Spleen (tissue), 11 donors: ENCODE data around the gene OR10R2. TPM values are rescaled to one million over a fixed set of nuclear protein-coding genes. Genes with fewer than 3 reads are reported as not detected.
A peak's percentile ranks its signal among the peaks of the same experiment; 100 is the strongest.

Experiments
- DNase-seq: peaks from one replicate; pipeline ENCODE4 v3.0.0-alpha.2; 2020
- H3K27ac ChIP-seq, 8 donors: fragments of 200-600 bp; sonication (generic) in 7 of 8; 1 replicate in 4 of 8; 2 replicates in 4 of 8; pipeline versions ENCODE4 v1.5.0 to v1.8.0; 2016 to 2021; ENCODE audit warnings: inconsistent platforms in 4 of 8, mild to moderate bottlenecking in 4 of 8, moderate library complexity in 1 of 8
- H3K27me3 ChIP-seq, 7 donors: fragments of 200-600 bp; sonication (generic) in 6 of 7; replicated peaks in 1 of 7; 1 replicate in 4 of 7; 2 replicates in 3 of 7; pipeline versions ENCODE4 v1.5.0 to v1.8.0; 2016 to 2021; ENCODE audit warnings: inconsistent platforms in 3 of 7, mild to moderate bottlenecking in 1 of 7
- H3K36me3 ChIP-seq, 6 donors: fragments of 200-600 bp; sonication (generic) in 5 of 6; 1 replicate in 4 of 6; 2 replicates in 2 of 6; pipeline versions ENCODE4 v1.5.0 to v1.8.0; 2016 to 2021; ENCODE audit warnings: inconsistent platforms in 2 of 6
- H3K4me1 ChIP-seq, 6 donors: fragments of 200-600 bp; sonication (generic) in 5 of 6; 1 replicate in 3 of 6; 2 replicates in 3 of 6; pipeline versions ENCODE4 v1.5.0 to v1.8.0; 2016 to 2021; ENCODE audit warnings: inconsistent platforms in 3 of 6
- H3K4me3 ChIP-seq, 8 donors: fragments of 200-600 bp; sonication (generic) in 7 of 8; 1 replicate in 4 of 8; 2 replicates in 4 of 8; pipeline versions ENCODE4 v1.5.0 to v1.8.0; 2016 to 2021; ENCODE audit warnings: inconsistent platforms in 4 of 8, mild to moderate bottlenecking in 4 of 8, moderate library complexity in 2 of 8
- H3K9me3 ChIP-seq, 8 donors: fragments of 200-600 bp; sonication (generic) in 7 of 8; 1 replicate in 4 of 8; 2 replicates in 4 of 8; pipeline versions ENCODE4 v1.5.0 to v1.8.0; 2016 to 2021; ENCODE audit warnings: inconsistent platforms in 4 of 8
- POLR2A ChIP-seq, 3 donors: fragments of 450-650 bp; IDR thresholded peaks; one replicate each; pipeline ENCODE4 v1.5.1; 2017; ENCODE audit warnings: antibody characterized with exemption in 3 of 3, mild to moderate bottlenecking in 1 of 3
- POLR2AphosphoS5 ChIP-seq, 3 donors: sonication (generic); formaldehyde crosslinking; IDR thresholded peaks; one replicate each; pipeline ENCODE4 v1.5.1; 2017; ENCODE audit warnings: antibody characterized with exemption in 3 of 3
- WGBS, 5 donors: extraction: QIAGEN DNeasy Blood & Tissue Kit in 3 of 5; methylation state at CpG; one replicate each; pipeline versions ENCODE4 v1.1.5 to v1.1.7; 2013 to 2018; 5-methylcytosine and 5-hydroxymethylcytosine counted together
- intact Hi-C: fragments of 100-400 bp; cut with DNase I; formaldehyde crosslinking; loops from one replicate; pipeline ENCODE4 v1.15.0; 2023; ENCODE audit warnings: low total_unique reads
- polyA plus RNA-seq, 3 donors: library from polyadenylated mRNA; stranded (reverse); fragments of 200-250 nt; gene quantifications; one replicate each; pipeline ENCODE4 v1.2.1, GENCODE V29; 2013
- total RNA-seq, 7 donors: library from RNA; depleted of rRNA in 3 of 7; stranded (reverse); fragments of >200 nt in 3 of 7; fragmentation: NEBNext Ultra II Directional in 4 of 7; extraction: Animal tissue kit (Norgen Biotek cat#: 25700) in 4 of 7; gene quantifications; one replicate each; pipeline versions ENCODE4 v1.1.0 to v1.2.1, GENCODE V29; 2016 to 2021
- TF ChIP-seq, protein P1 (sequence below), 11 experiments: fragments of 200-600 bp in 7 of 11; fragments of 450-650 bp in 4 of 11; sonication (generic) in 4 of 11; IDR thresholded peaks in 8 of 11; conservative IDR thresholded peaks in 3 of 11; 1 replicate in 7 of 11; 2 replicates in 4 of 11; pipeline versions ENCODE4 v1.4.0 to v1.8.0; 2016 to 2021; ENCODE audit warnings: antibody characterized with exemption in 11 of 11, inconsistent platforms in 4 of 11, mild to moderate bottlenecking in 1 of 11
- donor health status: healthy with polysubstance abuse.
- donor health status: DM: no; HTN: no; CAD: no; lungs with moderate emphysema.
- donor health status: DM: no; HTN: no; CAD: no.
- donor health status: Bipolar disorder and iron deficiency.
- donor health status: healthy.
- donor health status: DM: no; HTN: no; CAD: no.
- donor health status: DM: yes; HTN: yes; CAD: no.

The OR10R2 gene
- total and polyA plus RNA-seq, 10 donors, result not detected

DNA sequence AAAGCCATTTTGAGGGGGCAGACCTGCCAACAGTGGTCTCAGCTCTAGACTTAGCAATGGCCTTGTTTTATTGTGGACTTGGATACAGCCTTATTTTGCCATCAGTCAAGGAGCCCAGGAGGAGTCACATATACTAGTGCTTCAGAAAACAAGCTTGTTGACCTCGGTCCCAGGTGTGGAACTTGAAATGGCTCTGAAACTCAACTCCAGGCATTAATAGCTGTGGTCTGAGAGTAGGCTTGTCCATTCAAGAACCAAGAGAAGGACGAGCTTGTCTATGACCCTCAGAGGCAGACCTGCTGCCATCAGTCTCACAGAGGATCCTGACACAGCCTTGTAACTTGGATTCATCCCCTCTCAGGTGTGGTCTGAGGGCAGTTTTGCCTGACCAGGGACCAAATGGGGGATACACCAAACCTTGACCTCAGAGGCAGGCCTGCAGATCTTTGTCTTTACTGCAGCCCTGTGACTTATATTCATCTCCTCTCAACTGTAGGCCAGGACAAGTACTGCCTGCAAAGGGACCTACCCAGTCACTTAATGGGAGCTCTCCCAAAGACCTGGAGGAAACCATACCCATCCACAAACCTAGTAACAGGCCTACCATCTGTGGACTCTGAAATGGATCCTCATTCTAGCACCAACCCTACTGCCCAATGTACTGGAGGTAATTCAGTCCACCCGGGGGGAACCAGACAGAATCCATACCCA, 49.1 kb downstream of the OR10R2 start:
- WGBS, 5 donors, result 72 to 91% (median 85%) methylated on average over 3 of the region's 3 CpGs
- no peak for DNase-seq
- Histone ChIP-seq H3K27me3 (peaks cover 0 to 11% (median 0%) of the 10 kb centered on the region in 7 donors), H3K4me1 (no peaks in the 10 kb centered on the region), H3K36me3 (no peaks in the 10 kb centered on the region), H3K4me3 (no peak overlapping the region), H3K9me3 (peaks cover 0 to 3% (median 0%) of the 10 kb centered on the region in 8 donors), H3K27ac (no peak overlapping the region)
- TF ChIP-seq, protein P1, sequence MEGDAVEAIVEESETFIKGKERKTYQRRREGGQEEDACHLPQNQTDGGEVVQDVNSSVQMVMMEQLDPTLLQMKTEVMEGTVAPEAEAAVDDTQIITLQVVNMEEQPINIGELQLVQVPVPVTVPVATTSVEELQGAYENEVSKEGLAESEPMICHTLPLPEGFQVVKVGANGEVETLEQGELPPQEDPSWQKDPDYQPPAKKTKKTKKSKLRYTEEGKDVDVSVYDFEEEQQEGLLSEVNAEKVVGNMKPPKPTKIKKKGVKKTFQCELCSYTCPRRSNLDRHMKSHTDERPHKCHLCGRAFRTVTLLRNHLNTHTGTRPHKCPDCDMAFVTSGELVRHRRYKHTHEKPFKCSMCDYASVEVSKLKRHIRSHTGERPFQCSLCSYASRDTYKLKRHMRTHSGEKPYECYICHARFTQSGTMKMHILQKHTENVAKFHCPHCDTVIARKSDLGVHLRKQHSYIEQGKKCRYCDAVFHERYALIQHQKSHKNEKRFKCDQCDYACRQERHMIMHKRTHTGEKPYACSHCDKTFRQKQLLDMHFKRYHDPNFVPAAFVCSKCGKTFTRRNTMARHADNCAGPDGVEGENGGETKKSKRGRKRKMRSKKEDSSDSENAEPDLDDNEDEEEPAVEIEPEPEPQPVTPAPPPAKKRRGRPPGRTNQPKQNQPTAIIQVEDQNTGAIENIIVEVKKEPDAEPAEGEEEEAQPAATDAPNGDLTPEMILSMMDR (IDR thresholded peaks at IDR 0.05 in 8 of 11, conservative IDR thresholded peaks at IDR 0.05 in 3 of 11), result no peak
- no peak for TF ChIP-seq POLR2AphosphoS5 (IDR thresholded peaks at IDR 0.05)
- no peak for TF ChIP-seq POLR2A (IDR thresholded peaks at IDR 0.05)
- intact Hi-C loops, result no loop called here

- H3K9me3 ChIP-seq, result peaks cover 0 to 8% (median 0%) of the 10 kb centered on the region in 8 donors
- no peaks in the 10 kb centered on the region for H3K4me1 ChIP-seq
- intact Hi-C loops, result no loop called here
- H3K27me3 ChIP-seq, result peaks cover 0 to 11% (median 0%) of the 10 kb centered on the region in 7 donors
- no peak overlapping the region for H3K4me3 ChIP-seq
- H3K36me3 ChIP-seq, result no peaks in the 10 kb centered on the region
- 72 to 94% (median 83%) methylated on average over 2 of the region's 2 CpGs for WGBS, 5 donors
- no peak overlapping the region for H3K27ac ChIP-seq
- no peak for DNase-seq
- TF ChIP-seq POLR2AphosphoS5 (IDR thresholded peaks at IDR 0.05) (no peak), POLR2A (IDR thresholded peaks at IDR 0.05) (no peak)
- TF ChIP-seq, protein P1 (IDR thresholded peaks at IDR 0.05 in 8 of 11, conservative IDR thresholded peaks at IDR 0.05 in 3 of 11), result no peak
Measured at GRCh38 chr1:158521666-158522058, 49.6 kb downstream of the OR10R2 start.

DNA sequence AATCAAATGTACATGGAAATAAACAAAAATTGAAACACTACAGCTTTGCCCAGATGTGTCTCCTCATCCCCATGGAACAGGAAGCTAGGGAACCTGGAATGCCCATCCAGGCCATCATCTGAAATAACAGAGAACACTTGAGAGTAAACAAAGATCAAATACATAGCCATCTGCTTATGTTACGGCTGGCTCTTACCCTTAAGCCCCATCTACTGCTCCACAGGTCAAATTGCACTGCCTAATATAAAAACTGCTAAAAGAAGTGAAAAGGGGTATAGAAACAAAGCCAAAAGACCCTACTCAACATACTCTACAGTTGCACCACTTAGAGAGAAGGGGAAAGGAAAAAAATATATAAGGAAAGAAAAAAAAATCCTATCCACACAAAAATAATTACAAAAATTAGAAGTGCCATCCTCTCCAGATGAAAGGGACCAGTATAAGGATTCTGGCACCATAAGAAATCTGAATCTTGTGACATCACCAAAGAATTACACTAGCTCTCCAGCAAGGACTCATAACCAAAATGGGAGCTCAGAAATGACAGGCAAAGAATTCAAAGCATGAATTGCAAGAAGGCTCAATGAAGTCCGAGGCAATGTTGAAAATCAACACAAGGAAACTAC, 55.3 kb downstream of the OR10R2 start:
- 0 to 77% (median 40%) methylated on average over 2 of the region's 2 CpGs for WGBS, 5 donors
- TF ChIP-seq POLR2A (IDR thresholded peaks at IDR 0.05) (no peak), POLR2AphosphoS5 (IDR thresholded peaks at IDR 0.05) (no peak)
- TF ChIP-seq, protein P1 (IDR thresholded peaks at IDR 0.05 in 8 of 11, conservative IDR thresholded peaks at IDR 0.05 in 3 of 11), result peak in 3 of 11 experiments; percentile 31 to 36 (median 36)
- H3K9me3 ChIP-seq, result peaks cover 0 to 29% (median 21%) of the 10 kb centered on the region in 8 donors
- H3K36me3 ChIP-seq, result no peaks in the 10 kb centered on the region
- intact Hi-C loops, result no loop called here
- no peak overlapping the region for H3K4me3 ChIP-seq
- no peak overlapping the region for H3K27ac ChIP-seq
- peaks cover 0 to 5% (median 0%) of the 10 kb centered on the region in 7 donors for H3K27me3 ChIP-seq
- DNase-seq, result no peak
- H3K4me1 ChIP-seq, result no peaks in the 10 kb centered on the region

Other genes starting within 250 kb of the OR10R2 start
- gene CD1A, start 217.8 kb upstream of the OR10R2 start, total RNA-seq, result 1 to 10 TPM in 2 of 7 donors, under 1 TPM in 5; 0.34 to 1.7 (median 0.56) TPM
- gene CD1A, start 217.8 kb upstream of the OR10R2 start, polyA plus RNA-seq, result 1 to 10 TPM; 1.8 to 3.5 (median 2.5) TPM
- gene CD1C, start 182.3 kb upstream of the OR10R2 start, total RNA-seq, result 10 to 100 TPM; 15.0 to 51.6 (median 19.3) TPM
- gene CD1C, start 182.3 kb upstream of the OR10R2 start, polyA plus RNA-seq, result 10 to 100 TPM; 38.4 to 85.3 (median 55.0) TPM
- gene CD1B, start 140.7 kb upstream of the OR10R2 start, total RNA-seq, result under 1 TPM in 2 of 7 donors, not detected in 5; 0.36 to 0.37 TPM
- gene CD1B, start 140.7 kb upstream of the OR10R2 start, polyA plus RNA-seq, result under 1 TPM in 2 of 3 donors, not detected in 1; 0.11 to 0.29 TPM
- 1 to 10 TPM in 2 of 7 donors, under 1 TPM in 3, not detected in 2; 0.26 to 2.6 (median 0.85) TPM for gene CD1E, start 118.3 kb upstream of the OR10R2 start, total RNA-seq
- gene CD1E, start 118.3 kb upstream of the OR10R2 start, polyA plus RNA-seq, result under 1 TPM; 0.09 to 0.42 (median 0.10) TPM
- gene OR10T2, start 72.8 kb upstream of the OR10R2 start, total RNA-seq, result not detected
- gene OR10T2, start 72.8 kb upstream of the OR10R2 start, polyA plus RNA-seq, result not detected
- not detected for gene OR10K2, start 46.0 kb upstream of the OR10R2 start, total RNA-seq
- not detected for gene OR10K2, start 46.0 kb upstream of the OR10R2 start, polyA plus RNA-seq
- gene OR10K1, start 10.4 kb upstream of the OR10R2 start, total RNA-seq, result not detected
- under 1 TPM in 1 of 3 donors, not detected in 2; 0.07 TPM for gene OR10K1, start 10.4 kb upstream of the OR10R2 start, polyA plus RNA-seq
- not detected for gene OR6Y1, start 82.2 kb downstream of the OR10R2 start, total RNA-seq
- not detected for gene OR6Y1, start 82.2 kb downstream of the OR10R2 start, polyA plus RNA-seq
- gene OR6P1, start 98.4 kb downstream of the OR10R2 start, total RNA-seq, result not detected
- not detected for gene OR6P1, start 98.4 kb downstream of the OR10R2 start, polyA plus RNA-seq
- gene OR10X1, start 107.7 kb downstream of the OR10R2 start, total RNA-seq, result not detected
- gene OR10X1, start 107.7 kb downstream of the OR10R2 start, polyA plus RNA-seq, result not detected
- gene OR10Z1, start 133.0 kb downstream of the OR10R2 start, total RNA-seq, result not detected
- not detected for gene OR10Z1, start 133.0 kb downstream of the OR10R2 start, polyA plus RNA-seq
- 10 to 100 TPM in 1 of 7 donors, 1 to 10 TPM in 5, under 1 TPM in 1; 0.97 to 32.6 (median 5.1) TPM for gene SPTA1, start 214.5 kb downstream of the OR10R2 start, total RNA-seq
- under 1 TPM; 0.05 to 0.45 (median 0.07) TPM for gene SPTA1, start 214.5 kb downstream of the OR10R2 start, polyA plus RNA-seq
- gene OR6K2, start 228.4 kb downstream of the OR10R2 start, total RNA-seq, result not detected
- gene OR6K2, start 228.4 kb downstream of the OR10R2 start, polyA plus RNA-seq, result not detected
- under 1 TPM in 1 of 7 donors, not detected in 6; 0.67 TPM for gene OR6K3, start 248.5 kb downstream of the OR10R2 start, total RNA-seq
- not detected for gene OR6K3, start 248.5 kb downstream of the OR10R2 start, polyA plus RNA-seq